GM19193 (cell line): Measurements from ENCODE around the gene BTBD2.

Experiments
- POLR2A ChIP-seq: IDR thresholded peaks from 4 replicates; pipeline ENCODE4 v1.6.1; 2011; ENCODE audit not compliant: insufficient read depth, insufficient read length; ENCODE audit errors: extremely low read depth

BTBD2 gene

DNA sequence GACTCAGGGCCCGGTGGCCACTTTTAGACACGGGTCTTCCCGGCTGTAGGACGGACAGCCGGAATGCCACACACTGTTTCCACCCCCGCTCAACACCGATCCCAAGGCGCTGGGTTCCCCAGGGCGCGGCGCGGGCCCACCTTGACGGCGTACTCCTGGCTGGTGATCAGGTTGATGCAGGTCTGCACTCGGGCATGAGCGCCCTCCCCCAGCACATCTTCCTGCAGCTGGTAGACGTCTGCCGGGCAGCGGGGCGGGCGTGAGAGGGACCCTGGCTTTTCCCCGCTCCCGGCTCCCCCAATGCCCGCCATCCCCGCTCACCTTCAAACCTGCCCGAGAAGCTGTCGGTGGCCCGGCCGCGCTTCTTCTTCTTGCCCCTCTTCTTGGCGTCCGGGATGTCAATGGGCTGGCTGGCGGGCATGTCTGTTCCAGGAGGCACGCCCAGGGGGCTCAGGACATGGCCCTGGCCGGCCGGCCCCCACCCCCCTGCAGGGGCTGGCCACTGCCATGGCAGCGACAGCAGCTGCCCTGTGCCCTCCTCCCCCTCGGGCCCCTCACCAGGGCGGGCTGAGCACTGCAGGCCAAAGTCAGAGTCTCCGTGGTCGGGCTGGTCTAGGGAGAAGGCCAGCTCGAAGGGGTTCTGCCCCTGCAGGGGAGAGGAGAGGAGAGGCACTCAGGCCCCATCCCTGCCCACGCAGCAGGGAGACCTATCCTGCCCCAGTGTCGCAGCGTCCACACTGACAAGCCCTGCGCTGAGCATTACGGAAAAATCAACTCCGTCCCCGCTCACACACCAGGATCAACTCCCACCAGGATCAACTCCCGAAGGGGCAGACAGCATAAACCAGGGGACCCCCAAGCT, 30.8 kb upstream of the BTBD2 start:
- peak; percentile 11 for TF ChIP-seq POLR2A

DNA sequence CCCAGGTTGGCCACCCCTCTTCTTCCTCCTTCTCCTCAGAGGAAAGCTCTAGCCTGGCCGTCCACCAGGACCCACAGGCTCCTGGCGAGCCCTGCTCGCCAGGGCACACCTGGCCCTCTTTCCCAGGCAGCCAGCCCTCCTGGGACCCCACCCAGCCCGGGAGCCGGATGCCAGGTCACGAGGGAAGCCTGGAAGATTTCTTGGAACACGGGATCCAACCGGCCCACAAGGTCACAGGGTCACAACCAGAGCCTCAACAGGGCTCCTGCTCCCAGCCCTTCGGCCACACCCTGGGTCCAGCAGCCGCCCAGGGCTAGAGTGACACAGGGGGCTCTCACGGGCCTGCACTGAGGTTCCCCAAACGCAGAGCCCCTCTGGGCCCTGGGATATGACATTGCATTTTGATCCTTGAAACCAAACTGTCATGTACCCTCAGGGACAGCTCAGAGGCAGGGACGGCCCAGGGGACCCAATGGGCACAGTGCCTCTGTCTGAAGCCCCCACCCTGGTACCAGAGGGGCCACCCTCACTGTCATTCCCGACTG, 30.1 kb upstream of the BTBD2 start:
- peak; percentile 34 for TF ChIP-seq POLR2A

DNA sequence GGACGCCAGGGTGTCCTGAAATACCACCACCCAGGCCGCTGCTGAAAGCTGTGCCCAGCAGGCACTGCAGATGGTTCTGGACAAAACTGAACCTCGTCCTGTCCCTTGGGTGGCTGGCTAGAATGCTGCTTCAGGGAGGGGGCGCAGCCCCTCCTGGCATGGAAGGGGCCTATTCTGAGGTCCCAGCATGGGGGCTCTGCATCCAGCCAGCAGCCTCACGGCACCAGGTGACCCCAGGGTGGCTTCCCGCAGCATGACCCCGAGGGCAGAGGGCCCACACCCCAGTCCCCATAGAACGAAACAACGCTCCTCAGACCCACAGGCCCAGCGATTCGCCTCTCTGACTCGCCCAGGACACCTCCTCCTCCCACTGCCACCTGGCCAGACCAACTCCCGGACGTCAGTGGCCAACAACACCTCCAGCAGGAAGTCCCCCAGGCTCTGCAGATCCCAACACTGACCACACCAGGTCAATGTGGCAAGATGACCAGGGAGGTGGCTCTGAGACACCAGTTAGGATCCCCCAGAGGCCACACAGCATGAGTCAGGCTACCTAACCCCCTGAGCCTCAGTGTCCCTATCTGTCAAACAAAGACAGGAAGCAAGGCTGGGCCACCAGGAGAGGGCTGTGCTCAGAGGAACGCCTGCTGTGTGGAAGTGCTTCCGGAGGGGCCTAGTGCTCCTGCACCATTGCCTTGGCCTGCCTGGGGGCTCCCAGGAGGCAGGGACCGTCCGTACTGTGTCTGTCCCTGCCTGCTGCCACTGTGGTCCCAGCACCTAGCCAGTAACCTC, 29.4 kb upstream of the BTBD2 start:
- TF ChIP-seq POLR2A: peak; percentile 19

DNA sequence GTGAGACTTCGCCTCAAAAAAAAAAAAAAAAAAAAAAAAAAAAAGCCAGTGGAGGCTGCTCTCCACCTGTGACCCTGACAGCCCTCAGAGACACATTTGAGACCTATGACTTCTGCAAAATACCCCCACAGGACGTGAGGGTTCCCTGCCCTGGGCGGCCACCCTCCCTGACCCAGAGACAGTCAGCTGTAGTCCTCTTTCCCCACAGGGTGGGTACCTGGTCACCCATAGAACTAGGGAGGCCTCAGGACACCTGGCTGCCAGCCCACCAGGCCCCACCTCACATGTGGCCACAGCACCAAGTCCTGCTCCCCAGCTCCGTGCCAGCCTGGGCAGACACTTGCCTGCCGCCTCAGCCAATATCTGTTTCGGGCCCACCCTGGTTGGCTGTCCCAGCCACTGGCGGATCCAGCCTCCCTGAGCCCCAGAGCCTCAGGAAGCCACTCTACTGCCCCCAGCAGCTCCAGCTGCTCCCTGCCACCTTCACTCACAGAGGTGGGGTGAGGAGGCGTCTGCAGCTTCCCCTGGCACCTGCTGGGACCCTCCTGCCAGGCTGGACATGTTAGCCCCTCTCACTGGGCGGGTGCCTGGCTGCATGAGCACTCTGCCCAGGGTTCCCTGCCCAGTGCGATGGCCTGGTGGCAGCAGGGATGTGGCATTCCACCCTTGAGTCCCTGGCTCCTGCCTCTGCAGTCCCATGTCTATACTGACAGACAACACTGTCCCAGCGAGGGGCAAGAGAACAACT, 28.6 kb upstream of the BTBD2 start:
- peak; percentile 22 for TF ChIP-seq POLR2A

DNA sequence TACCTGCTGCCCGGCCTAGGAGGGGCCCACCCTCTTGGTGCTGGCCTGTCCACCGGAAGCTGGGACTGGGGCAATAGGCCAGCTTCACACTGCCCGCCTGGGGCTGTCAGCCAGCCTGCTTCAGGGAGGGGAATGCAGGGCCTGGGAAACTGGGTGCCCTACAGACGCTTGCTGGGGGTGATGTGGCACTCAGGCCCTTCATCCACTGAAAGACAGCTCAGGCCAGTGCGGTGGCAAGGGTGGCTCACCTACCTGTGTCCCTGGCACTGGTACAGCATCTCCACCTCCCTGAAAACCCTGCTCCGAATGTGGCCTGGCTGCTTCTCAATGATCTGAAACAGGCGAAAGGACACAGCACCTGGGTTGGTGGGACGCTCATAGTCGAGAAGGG, 27.7 kb upstream of the BTBD2 start:
- TF ChIP-seq POLR2A: no peak

DNA sequence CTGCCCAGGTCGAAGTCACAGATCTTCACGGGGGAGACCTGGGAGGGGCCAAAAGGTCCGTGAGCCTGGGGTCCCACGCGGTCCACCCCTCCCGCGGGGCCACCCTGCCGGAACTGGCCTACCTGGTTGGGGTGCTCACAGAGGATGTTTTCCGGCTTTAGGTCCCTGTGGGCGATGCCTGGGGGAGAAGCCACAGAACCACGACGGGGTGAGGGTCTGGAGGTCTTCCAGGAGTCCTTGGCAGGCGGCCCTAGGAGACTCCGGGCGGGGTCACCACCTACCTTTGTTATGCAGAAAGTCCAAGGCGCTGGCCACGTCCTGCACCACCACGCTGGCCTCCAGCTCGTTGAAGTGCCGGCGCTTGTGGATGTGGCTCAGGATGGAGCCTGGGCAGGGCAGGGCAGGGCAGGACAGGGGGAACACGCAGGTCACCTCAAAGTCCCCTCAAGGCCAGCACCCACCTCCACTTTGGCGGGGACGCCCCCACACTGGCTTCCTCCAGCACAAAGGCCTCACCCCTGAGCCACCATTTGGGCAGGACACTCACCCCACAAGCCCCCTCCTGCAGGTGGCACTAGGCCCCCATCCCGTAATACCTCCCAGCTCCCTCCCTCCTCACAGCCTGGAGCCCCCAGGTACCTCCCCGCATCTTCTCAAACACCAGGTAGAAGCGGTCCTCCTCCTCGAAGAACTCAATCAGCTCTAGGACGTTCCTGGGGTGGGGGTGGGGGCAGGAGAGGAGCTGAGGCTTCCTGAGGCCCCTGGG, 27.2 kb upstream of the BTBD2 start:
- TF ChIP-seq POLR2A: no peak

DNA sequence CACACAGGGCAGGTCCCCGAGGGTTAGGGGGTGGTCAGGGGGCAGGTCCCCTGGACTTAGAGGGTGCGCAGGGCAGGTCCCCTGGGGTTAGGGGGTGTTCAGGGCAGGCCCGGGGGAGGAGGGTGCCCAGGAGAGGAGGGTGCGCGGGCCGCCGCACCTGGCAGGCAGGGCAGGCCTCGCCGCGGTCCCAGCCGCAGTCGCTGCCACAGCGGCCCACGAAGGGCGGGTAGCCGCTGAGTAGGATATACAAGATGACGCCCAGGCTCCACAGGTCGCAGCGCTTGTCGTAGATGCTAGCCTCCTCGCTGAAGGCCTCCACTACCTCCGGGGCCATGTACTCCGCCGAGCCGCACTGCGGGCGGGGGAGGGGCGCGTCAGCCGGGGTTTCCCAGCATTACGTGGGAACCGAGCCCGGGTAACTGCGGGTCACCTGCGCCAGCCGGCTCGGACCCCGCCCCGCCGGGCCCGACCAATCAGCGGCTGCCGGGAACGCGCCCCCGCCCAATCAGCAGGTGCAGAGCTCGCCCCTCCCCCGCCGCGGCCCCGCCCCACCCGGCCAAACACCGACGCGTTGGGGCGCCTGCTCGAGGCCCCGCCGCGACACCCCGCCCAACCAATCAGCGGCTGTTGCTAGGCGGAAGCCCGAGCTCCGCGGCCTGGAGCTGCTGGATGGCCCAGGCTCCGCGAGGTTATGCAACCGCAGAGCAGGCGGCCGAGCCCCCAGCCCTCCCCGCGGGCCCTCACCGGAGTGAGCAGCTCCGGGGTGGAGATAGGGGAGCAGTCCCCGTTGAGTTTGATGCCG, 26.4 kb upstream of the BTBD2 start:
- peak; percentile 84 for TF ChIP-seq POLR2A

DNA sequence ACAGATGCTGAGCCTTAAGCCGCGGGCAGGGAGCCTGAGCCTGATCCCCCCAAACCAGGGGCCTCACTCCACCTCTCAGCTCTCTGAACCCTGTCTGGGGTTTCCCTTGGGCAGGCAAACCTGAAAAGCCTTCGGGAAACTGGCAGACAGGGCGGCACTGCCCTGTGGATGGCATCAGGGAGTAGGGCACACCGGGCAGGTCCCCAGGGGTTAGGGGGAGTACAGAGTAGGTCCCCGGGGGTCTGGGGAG, 25.8 kb upstream of the BTBD2 start:
- TF ChIP-seq POLR2A: no peak

DNA sequence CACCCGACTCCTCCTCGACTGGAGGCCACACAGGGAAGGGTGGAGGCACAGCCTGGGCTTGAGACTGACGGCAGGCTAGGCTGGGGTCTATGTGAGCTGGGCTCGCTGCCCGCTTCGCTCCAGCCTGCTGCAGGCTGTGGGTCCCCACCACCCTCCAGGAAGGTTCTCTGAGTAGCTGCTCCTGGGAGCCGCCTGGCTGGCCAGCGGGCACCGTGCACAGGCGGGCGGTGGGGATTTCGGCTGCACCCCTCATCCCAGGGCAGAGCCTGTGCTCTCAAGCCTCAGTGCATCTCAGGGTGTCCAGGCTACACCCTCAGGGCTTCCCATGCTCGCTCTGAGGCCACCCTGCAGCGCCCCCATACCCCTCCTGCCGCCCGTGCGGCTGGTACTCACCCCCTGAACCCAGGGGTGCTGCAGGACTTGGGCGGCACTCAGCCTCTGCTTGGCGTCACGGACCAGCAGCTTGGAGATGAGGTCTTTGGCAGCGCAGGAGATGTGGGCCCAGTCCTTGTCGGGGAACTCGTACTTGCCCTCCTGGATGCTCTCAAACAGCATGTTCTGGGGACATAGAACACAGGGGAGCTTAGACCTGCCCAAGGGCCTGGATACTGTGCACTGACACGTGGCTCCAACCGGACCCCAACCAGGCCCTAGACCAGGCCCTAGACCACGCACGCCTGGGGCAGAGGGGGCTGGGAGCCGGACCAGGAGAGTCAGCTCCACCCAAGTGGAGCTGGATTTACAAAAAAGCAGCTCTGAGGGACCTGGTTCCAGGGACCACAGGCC, 25.3 kb upstream of the BTBD2 start:
- no peak for TF ChIP-seq POLR2A

DNA sequence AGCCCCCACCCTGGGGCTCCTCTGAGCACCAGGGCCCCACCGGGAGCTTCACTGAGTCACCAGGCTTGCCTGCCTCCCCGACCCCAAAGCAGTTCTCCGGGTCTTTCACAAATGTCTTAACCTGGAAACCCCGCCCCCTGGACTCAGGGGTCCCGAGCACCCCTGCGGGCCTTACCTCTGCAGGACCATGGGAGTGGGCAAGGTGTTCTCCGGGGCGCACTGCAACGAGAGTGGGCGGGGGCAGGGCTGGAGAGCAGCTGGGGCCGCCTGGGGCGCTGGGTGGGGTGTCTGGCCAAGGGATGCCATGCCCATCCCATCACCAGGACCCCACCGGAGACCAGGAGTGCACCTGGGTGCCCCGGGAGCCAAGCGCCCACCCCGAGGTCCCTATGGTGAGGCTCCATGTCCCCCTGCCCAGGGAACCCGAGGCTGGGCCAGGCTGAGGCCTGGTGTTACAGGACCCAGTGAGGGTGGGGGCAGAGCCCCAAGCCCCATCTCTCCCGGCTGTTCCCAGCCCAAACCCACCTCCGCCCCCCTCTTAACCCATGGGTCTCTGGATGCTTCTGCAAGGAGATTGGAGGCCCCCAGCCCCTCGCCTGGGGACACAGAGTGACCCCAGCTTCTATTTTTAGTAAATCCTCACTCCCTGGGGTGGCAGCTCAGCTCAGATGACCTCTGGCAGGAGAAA, 24.6 kb upstream of the BTBD2 start:
- peak; percentile 27 for TF ChIP-seq POLR2A

DNA sequence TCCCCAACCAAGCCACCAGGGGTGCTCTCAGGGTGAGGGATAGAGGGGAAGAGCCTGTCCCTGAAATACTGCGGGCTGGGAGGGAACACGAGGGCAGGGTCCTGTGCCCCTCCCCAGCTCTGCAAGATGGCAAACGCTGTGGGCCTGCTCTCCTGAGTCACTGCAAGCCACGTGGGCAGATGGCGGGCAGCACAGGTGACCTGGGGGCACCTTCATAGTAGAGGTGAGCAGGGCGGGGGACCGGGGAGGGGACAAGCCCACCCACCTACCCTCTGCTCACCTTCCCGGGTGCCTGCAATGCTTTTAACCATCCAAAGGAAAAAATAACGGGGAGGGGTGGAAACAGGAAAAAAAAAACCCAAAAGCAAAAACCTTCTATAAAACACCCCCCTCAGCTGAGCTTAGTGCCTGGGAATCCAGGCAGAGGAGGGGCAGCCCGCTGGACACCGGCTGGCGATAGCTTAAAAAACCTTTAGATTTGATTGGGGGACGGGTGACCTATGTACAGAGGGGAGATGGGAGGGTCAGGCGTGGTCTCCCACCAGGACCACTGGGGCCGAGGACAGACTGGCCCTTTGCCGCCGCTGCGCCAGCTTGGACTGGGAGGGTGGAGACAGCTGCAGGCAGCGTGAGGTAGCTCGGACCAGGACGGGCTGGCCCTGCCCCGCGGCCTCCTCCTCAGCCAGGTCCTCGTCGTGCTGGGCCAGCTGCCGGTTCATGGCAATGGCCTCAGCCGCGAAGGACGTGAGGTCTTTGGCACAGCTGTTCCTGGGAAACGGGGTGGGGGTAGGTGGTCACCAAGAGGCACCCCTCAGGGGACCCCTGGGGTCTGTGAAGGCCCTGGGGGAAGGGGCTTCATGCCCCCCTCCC, 23.8 kb upstream of the BTBD2 start:
- peak; percentile 5 for TF ChIP-seq POLR2A
